GM19193 (cell line): ENCODE measurements around the gene IL6.

Experiments used
- POLR2A ChIP-seq: IDR thresholded peaks from 4 replicates; pipeline ENCODE4 v1.6.1; 2011; ENCODE audit not compliant: insufficient read depth, insufficient read length; ENCODE audit errors: extremely low read depth

IL6 gene

DNA sequence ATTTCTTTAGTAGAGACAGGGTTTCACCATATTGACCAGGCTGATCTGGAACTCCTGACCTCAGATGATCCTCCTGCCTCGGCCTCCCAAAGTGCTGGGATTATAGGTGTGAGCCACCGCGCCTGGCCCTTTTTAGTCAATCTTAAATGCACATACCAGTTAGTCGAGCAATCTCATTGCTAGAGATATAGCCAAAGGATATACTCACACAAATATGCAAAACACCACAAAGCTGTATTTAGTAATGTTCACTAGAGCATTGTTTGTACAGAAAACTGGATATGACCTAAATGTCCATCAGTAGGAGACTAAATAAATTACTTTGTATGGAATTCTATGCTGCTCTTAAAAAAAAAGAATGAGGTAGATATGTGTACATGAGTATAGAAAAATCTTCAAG, 24.5 kb upstream of the IL6 start:
- no peak for TF ChIP-seq POLR2A

DNA sequence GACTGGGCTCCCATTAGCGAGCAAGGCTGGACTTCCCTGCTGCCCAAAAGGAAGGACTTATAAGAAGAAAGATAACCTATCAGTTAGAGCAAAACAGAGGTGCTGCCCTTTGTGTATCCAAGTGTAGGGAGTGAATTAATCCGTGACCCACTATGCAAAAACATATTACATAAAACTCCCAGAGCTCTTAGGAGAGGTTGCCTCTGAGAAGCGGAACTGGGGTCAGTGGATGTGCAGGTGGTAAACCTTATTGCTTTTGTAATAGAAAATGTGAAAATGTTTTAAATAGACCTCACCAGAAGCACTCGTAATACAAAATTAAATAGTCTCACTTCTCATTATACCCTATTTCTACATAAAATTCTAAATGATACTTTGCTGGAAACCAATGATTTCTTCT, 17.1 kb upstream of the IL6 start:
- TF ChIP-seq POLR2A = no peak

GRCh38 chr7:22712999-22713398, 14.0 kb upstream of the IL6 start:
- TF ChIP-seq POLR2A = no peak

DNA sequence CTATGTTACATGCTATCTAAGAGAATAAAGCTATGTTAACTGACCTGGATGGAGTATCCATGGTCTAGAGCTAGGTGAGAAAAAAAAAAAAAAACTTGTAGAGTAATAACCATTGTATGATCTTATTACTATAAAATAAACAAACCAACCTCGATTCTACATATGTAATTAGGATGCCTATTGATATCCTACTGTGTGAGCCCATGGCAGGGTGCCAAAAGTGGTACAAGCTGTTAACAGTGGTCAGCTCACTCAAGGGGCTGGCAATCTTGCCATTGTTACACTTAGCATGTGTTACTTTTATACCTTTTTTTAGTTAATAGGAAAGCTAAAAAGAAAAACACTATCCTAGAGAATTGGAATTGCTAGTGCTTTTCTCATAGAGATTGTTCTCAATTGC, 13.5 kb upstream of the IL6 start:
- no peak for TF ChIP-seq POLR2A

GRCh38 chr7:22715969-22716368, 11.0 kb upstream of the IL6 start:
- TF ChIP-seq POLR2A = no peak

DNA sequence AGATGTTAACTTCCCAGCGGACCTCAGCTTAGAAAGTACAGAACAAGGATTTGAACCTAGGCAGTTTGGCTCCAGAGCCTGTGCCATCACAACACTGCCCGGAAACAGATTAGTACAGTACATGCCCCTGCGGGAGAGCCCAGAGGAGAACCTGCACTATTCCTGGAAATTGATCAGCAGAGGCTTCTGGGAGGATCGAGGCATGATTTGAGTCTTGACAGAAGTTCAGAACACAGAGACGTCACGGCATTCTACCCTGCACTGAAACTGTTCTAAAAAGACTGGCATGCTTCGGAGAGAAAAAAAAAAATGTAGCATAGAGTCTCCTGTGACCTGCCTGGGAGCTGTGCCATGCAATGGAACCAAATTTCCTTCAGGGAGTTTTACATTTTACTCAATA, 9.2 kb upstream of the IL6 start:
- no peak for TF ChIP-seq POLR2A

- no peak for TF ChIP-seq POLR2A
Observed at GRCh38 chr7:22718200-22718711, 8.7 kb upstream of the IL6 start.

GRCh38 chr7:22718911-22719420, 8.0 kb upstream of the IL6 start:
- no peak for TF ChIP-seq POLR2A

- TF ChIP-seq POLR2A = no peak
Observed at GRCh38 chr7:22720791-22721786, 5.9 kb upstream of the IL6 start.

- no peak for TF ChIP-seq POLR2A
Observed at GRCh38 chr7:22722536-22723180, 4.3 kb upstream of the IL6 start.

DNA sequence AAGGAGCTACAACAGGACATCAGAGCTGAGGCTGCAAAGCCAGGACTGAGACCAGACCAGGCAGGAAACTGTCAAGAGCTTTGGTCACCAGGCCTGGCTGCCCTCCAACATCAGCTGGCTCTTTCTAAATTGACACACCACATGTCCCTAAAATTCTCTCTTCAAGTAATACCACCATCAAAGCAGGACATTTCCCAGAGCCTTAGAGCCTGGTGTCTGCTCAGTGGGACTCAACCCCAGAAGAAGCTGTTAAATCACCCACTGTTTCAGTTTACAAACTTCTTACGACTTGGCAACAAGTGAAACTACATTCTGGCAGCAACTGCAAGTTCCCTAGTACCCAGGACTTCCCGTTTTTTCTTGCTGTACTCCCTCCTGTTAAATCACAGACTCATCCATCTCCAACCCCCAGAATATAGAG, 3.8 kb upstream of the IL6 start:
- TF ChIP-seq POLR2A = no peak

DNA sequence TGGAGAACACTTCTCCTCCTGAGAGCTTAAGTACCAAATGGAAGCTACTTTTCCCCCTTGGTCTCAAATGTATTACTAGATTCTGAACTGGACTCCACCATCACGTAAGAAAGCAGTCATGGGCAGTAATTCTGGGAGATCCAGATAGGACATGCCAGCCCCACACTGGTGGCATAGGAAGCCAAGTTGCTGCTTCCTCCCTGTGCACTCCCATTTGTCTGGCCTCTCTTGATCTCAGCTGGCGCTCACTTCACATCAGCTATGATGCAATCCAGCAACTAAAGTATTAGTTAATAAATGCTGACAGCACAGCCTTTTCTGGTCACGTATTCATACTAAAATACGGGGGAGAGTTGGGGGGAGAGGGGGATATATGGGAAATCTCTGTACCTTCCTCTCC, 3.4 kb upstream of the IL6 start:
- TF ChIP-seq POLR2A = no peak

- no peak for TF ChIP-seq POLR2A
Observed at GRCh38 chr7:22724861-22725260, 2.1 kb upstream of the IL6 start.

DNA sequence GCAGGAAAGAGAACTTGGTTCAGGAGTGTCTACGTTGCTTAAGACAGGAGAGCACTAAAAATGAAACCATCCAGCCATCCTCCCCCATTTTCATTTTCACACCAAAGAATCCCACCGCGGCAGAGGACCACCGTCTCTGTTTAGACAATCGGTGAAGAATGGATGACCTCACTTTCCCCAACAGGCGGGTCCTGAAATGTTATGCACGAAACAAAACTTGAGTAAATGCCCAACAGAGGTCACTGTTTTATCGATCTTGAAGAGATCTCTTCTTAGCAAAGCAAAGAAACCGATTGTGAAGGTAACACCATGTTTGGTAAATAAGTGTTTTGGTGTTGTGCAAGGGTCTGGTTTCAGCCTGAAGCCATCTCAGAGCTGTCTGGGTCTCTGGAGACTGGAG, 1.4 kb upstream of the IL6 start:
- no peak for TF ChIP-seq POLR2A

DNA sequence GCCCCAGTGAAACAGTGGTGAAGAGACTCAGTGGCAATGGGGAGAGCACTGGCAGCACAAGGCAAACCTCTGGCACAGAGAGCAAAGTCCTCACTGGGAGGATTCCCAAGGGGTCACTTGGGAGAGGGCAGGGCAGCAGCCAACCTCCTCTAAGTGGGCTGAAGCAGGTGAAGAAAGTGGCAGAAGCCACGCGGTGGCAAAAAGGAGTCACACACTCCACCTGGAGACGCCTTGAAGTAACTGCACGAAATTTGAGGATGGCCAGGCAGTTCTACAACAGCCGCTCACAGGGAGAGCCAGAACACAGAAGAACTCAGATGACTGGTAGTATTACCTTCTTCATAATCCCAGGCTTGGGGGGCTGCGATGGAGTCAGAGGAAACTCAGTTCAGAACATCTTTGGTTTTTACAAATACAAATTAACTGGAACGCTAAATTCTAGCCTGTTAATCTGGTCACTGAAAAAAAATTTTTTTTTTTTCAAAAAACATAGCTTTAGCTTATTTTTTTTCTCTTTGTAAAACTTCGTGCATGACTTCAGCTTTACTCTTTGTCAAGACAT, 574 bp upstream of the IL6 start:
- TF ChIP-seq POLR2A = no peak
